Caco-2 (cell line): ENCODE measurements around the gene KCNG4. TPM values are rescaled to one million over a fixed set of nuclear protein-coding genes. Genes with fewer than 3 reads are reported as not detected.

ENCODE experiments used
- BruUV-seq: library from RNA; stranded (reverse); fragments of 400-500 nt; replicated peaks from 2 replicates; lab custom pipeline; 2021; lab: Mats Ljungman, UMichigan
- CTCF ChIA-PET: fragments of 300-600 bp; sonication (Branson Sonifier 250); formaldehyde crosslinking; loops from one replicate; lab custom pipeline; 2022; ENCODE audit warnings: antibody characterized with exemption; lab: Charles Lee
- POLR2A ChIA-PET: fragments of 300-600 bp; sonication (Branson Sonifier 250); formaldehyde crosslinking; loops from one replicate; lab custom pipeline; 2022; ENCODE audit warnings: antibody characterized with exemption; lab: Charles Lee
- DNase-seq, 2 experiments: peaks; one replicate each; pipeline versions ENCODE4 v3.0.0 to v3.0.0-alpha.2; 2020 to 2022
- H3K27me3 ChIP-seq: replicated peaks from 2 replicates; pipeline ENCODE4 v1.6.0; 2011; ENCODE audit warnings: low read length; ENCODE audit not compliant: control insufficient read depth, insufficient read depth
- H3K36me3 ChIP-seq: 2 replicates; pipeline ENCODE4 v1.5.1; 2011; ENCODE audit warnings: low read length; ENCODE audit not compliant: control insufficient read depth, insufficient read depth
- H3K4me1 ChIP-seq: fragments of 250-450 bp; sonication (Bioruptor Pico); 2 replicates; pipeline ENCODE4 v1.5.1; 2020; ENCODE audit warnings: mild to moderate bottlenecking
- H3K4me3 ChIP-seq: 2 replicates; pipeline ENCODE4 v1.5.1; 2011; ENCODE audit warnings: low read depth, mild to moderate bottlenecking, control low read depth, low read length
- H3K9me3 ChIP-seq: fragments of 250-450 bp; sonication (Bioruptor Pico); 2 replicates; pipeline ENCODE4 v1.5.1; 2020; ENCODE audit warnings: mild to moderate bottlenecking, moderate library complexity
- H3K27ac Mint-ChIP-seq: one replicate; pipeline ENCODE4 v1.8.0; 2022; ENCODE audit warnings: mixed read lengths; ENCODE audit not compliant: unreplicated experiment
- H3K27me3 Mint-ChIP-seq: one replicate; pipeline ENCODE4 v1.8.0; 2022; ENCODE audit warnings: mixed read lengths; ENCODE audit not compliant: insufficient read depth, unreplicated experiment
- H3K36me3 Mint-ChIP-seq: one replicate; pipeline ENCODE4 v1.8.0; 2022; ENCODE audit warnings: mild to moderate bottlenecking, mixed read lengths; ENCODE audit not compliant: insufficient read depth, unreplicated experiment
- H3K4me1 Mint-ChIP-seq: one replicate; pipeline ENCODE4 v1.8.0; 2022; ENCODE audit warnings: low read depth, mixed read lengths; ENCODE audit not compliant: unreplicated experiment
- H3K4me3 Mint-ChIP-seq: one replicate; pipeline ENCODE4 v1.8.0; 2022; ENCODE audit warnings: mild to moderate bottlenecking, moderate library complexity, mixed read lengths; ENCODE audit not compliant: unreplicated experiment
- H3K9me3 Mint-ChIP-seq: one replicate; pipeline ENCODE4 v1.8.0; 2022; ENCODE audit warnings: mixed read lengths; ENCODE audit not compliant: unreplicated experiment
- CTCF ChIP-seq, 2 experiments: fragments of 200-600 bp in 1 of 2; IDR thresholded peaks; 1 replicate in 1 of 2; 2 replicates in 1 of 2; pipeline versions ENCODE4 v1.5.1 to v1.8.0; 2011 to 2022; ENCODE audit warnings: antibody characterized with exemption in 1 of 2, control low read depth in 1 of 2, inconsistent platforms in 1 of 2, low read depth in 1 of 2, low read length in 1 of 2, mild to moderate bottlenecking in 1 of 2, moderate library complexity in 1 of 2; ENCODE audit not compliant: insufficient read depth in 1 of 2, severe bottlenecking in 1 of 2, unreplicated experiment in 1 of 2
- intact Hi-C: fragments of 100-400 bp; cut with micrococcal nuclease; formaldehyde crosslinking; loops from one replicate; pipeline ENCODE4 v1.10.0; 2022; ENCODE audit not compliant: unreplicated experiment
- total RNA-seq: library from RNA; stranded (reverse); gene quantifications from 2 replicates; pipeline ENCODE4 v1.2.3, GENCODE V29; 2022

KCNG4 gene
- total RNA-seq, 1 experiment from 2014 or later: not detected

- Mint-ChIP-seq H3K27me3 (peaks cover 34% of the 10 kb centered on the region), H3K4me1 (peaks cover 9% of the 10 kb centered on the region), H3K4me3 (no peak overlapping the region), H3K36me3 (no peaks in the 10 kb centered on the region), H3K9me3 (no peaks in the 10 kb centered on the region), H3K27ac (no peak overlapping the region)
- DNase-seq: no peak
- CTCF ChIA-PET: no interaction called here
- H3K9me3 ChIP-seq: no peaks in the 10 kb centered on the region
- no peak overlapping the region for H3K4me3 ChIP-seq
- H3K36me3 ChIP-seq: no peaks in the 10 kb centered on the region
- intact Hi-C loops: no loop called here
- no peak for TF ChIP-seq CTCF (IDR thresholded peaks at IDR 0.05; ENCODE audit: insufficient read depth in 1 of 2, low read depth in 1 of 2, low read length in 1 of 2, severe bottlenecking in 1 of 2, unreplicated experiment in 1 of 2)
- H3K27me3 ChIP-seq: peaks cover 2% of the 10 kb centered on the region
- no TSS peak for BruUV-seq
- POLR2A ChIA-PET: no interaction called here
- H3K4me1 ChIP-seq: no peaks in the 10 kb centered on the region
Measured at GRCh38 chr16:84242839-84243238, 3.0 kb upstream of the KCNG4 start.

DNA sequence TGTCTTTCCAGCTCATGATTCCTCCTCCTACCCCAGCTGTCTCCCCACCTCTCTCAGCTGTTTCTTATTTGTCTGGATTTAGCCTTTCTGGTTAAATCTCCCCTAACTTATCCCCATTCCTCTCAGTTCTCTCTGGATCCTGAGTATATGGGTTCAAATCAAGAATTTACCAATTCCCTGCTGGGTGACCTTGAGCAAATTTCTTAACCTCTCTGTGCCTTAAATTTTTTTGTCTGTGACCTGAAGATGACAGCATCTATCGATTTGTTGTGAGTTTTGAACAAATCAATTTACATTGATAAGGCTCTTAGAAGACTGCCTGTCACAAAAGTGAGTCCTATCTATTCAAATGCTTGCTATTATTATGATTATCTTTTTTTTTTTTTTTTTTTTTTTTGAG lies 2.0 kb upstream of the KCNG4 start:
- DNase-seq: no peak
- H3K27me3 ChIP-seq: peaks cover 2% of the 10 kb centered on the region
- H3K4me3 Mint-ChIP-seq: no peak overlapping the region
- no peak for TF ChIP-seq CTCF (IDR thresholded peaks at IDR 0.05; ENCODE audit: insufficient read depth in 1 of 2, low read depth in 1 of 2, low read length in 1 of 2, severe bottlenecking in 1 of 2, unreplicated experiment in 1 of 2)
- ChIA-PET POLR2A (no interaction called here), CTCF (no interaction called here)
- H3K9me3 ChIP-seq: no peaks in the 10 kb centered on the region
- intact Hi-C loops: no loop called here
- H3K36me3 ChIP-seq: no peaks in the 10 kb centered on the region
- H3K36me3 Mint-ChIP-seq: no peaks in the 10 kb centered on the region
- H3K4me1 ChIP-seq: no peaks in the 10 kb centered on the region
- peaks cover 41% of the 10 kb centered on the region for H3K27me3 Mint-ChIP-seq
- H3K27ac Mint-ChIP-seq: no peak overlapping the region
- H3K9me3 Mint-ChIP-seq: no peaks in the 10 kb centered on the region
- BruUV-seq: no TSS peak
- peaks cover 8% of the 10 kb centered on the region for H3K4me1 Mint-ChIP-seq
- no peak overlapping the region for H3K4me3 ChIP-seq

DNA sequence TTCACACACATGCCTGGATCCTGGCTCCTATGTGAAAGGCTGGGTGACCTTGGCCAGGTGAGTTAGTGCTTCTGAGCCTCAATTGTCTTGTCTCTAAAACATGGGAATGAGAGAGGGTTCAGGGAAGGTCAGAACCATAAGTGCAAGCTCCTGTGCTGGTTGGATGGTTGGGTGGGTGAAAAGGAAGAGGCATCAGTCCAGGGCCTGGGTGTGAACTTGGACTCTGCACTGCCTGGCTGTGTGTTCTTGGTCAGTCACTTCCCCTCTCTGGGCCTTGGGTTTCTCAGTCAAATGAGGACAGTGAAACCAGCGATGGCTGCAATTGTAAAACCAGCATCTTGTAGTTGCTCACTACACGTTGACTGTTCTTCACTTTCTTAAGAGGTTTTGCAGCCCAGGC lies 643 bp upstream of the KCNG4 start:
- no peaks in the 10 kb centered on the region for H3K36me3 Mint-ChIP-seq
- CTCF ChIA-PET: no interaction called here
- no peak for TF ChIP-seq CTCF (IDR thresholded peaks at IDR 0.05; ENCODE audit: insufficient read depth in 1 of 2, low read depth in 1 of 2, low read length in 1 of 2, severe bottlenecking in 1 of 2, unreplicated experiment in 1 of 2)
- H3K9me3 Mint-ChIP-seq: no peaks in the 10 kb centered on the region
- no TSS peak for BruUV-seq
- POLR2A ChIA-PET: no interaction called here
- H3K27me3 Mint-ChIP-seq: peaks cover 37% of the 10 kb centered on the region
- H3K9me3 ChIP-seq: no peaks in the 10 kb centered on the region
- no peak overlapping the region for H3K27ac Mint-ChIP-seq
- H3K4me3 Mint-ChIP-seq: no peak overlapping the region
- H3K4me1 Mint-ChIP-seq: no peaks in the 10 kb centered on the region
- H3K36me3 ChIP-seq: no peaks in the 10 kb centered on the region
- H3K27me3 ChIP-seq: peaks cover 2% of the 10 kb centered on the region
- no peak for DNase-seq
- H3K4me1 ChIP-seq: no peaks in the 10 kb centered on the region
- H3K4me3 ChIP-seq: no peak overlapping the region
- intact Hi-C loops: no loop called here
